Fibroblast of skin of left biceps (primary cell): ENCODE results near the gene GSTA1.
"Not testable (repeated sequence)": the region's sequence is repeated elsewhere in the genome, so short reads cannot be mapped to it uniquely, and the experiment has no call there.

Experiments used
- DNase-seq, 2 experiments: peaks; one replicate each; pipeline ENCODE4 v3.0.0-alpha.2; 2013; ENCODE audit warnings: low read depth in 2 of 2

Gene GSTA1

DNA sequence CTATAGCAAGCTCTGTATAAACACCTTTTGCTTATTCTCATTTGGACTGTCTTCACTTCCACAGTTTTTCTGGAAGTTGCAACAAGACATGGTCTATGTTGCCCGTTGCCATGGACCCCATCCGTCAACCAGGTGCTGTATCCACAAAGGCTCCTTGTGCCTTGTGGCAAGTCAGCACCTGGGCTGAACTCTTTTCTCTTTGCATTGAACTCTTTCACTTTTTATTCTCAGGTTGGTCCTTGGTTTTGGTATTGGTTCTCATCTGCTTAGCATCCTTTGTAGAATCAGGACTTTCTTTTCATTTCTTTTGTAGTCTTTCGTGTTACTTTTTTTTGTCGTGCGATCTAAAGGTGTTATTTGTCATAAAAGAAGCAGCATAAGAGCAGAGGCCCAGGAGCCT is 5.0 kb upstream of the GSTA1 start:
- DNase-seq: no peak

- DNase-seq: no peak
Measured at GRCh38 chr6:52802806-52803205, 810 bp downstream of the GSTA1 start.

DNA sequence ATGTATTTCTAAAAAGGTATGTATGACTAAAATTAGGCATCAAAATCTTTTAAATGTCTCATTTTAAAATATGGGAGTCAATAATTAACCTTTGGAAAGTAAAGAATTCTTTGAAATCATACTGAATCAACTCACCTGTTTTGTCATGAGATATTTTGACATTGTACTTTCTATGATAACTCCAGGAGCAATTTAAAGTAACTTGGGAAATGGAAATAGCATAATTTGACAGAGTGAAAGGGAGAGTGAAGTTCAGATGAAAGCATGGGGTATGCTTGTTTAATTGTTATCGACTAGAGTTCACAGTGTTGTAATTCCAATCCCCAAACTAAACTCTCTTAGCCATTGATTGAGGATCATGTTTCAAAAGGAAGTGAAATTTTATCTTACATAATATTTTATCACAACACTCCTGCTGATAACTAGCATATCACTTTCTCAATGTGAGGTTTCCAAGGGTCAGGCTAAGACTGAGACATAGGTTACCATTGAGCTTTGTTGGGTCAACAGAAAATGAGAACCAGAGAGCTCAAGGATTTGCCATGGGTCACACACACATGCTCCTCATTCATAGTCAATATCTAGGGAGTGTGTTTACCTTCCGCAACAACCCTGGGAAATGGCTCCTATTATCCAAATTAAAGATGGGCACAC is 2.3 kb downstream of the GSTA1 start:
- no peak for DNase-seq

DNA sequence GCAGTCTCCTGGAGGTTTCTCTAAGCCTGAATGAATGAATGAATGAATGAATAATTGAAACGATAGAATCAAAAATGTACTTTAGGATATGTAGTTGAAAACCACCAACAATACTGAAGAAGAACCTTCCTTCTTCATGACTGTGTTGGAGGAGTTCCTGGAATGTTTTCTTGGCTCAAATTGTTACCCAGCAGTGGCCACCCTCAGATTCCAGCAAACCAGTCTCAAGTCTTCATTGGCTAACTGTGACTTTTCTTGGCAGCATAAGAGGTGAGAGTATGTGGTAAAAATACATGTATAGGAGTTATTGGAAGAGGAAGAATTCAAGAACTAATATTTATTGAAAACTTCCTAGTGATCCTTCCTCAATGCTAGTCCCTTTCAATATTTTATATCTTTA is 4.3 kb downstream of the GSTA1 start:
- peak in 1 of 2 experiments; percentile 33 for DNase-seq

DNA sequence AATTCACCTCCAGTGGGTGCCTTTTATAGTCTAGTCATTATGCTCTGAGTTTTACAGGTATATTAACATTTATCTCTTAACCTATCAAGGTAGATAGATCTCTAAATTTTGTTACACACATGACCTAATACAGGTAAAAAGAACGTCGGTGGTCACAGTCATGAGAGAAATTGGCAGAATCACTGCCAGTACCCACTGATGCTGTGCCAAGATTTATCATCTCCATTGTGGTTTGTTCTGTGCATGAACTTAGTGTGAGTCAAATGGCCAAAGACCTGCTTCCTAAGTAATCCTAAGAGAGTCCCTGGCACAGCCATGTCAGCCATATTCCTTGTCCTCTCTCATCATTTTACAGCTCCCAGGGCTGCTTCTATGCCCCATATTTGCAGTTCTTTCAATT is 9.2 kb downstream of the GSTA1 start:
- not testable (repeated sequence) for DNase-seq

DNA sequence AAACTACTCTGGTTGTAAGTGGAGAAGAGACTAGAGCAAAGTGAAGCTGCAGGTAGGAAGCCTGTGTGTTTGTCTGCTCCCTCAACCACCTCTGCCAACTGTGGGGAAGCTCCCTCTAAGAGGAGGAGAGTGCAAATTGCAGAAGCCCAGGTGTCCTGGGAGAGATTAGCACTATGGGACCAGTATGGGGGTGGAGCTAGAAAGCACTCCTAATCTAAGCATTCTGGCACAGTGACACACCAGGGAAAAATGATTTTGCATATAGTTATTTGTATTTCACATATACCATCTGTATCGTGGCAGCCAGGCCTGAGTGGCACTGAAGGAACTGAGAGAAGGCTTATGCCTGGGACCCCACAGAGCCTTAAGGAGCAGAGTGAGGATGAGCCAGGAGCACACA is 12.8 kb downstream of the GSTA1 start:
- no peak for DNase-seq

DNA sequence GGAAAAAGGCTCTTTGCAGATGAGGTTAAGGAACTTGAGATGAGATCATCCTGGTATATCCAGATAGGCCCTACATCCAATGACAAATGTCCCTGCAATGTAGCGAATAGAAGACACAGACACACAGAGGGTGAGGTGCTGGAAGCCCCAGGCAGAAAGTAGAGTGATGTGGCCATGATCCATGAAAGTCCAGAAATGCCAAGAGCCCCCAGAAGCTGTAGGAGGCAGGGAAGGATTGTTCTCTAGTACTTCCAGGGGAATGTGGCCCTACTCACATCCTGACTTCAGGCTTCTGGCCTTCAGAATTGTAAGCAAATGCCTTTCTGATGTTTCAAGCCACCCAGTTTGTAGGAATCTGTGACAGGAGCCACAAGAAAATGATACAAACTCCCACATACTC is 14.0 kb downstream of the GSTA1 start:
- peak; percentile 2 to 11 for DNase-seq

GRCh38 chr6:52788478-52788877 is 15.1 kb downstream of the GSTA1 start:
- DNase-seq: no peak

GRCh38 chr6:52787917-52788316 is 15.7 kb downstream of the GSTA1 start:
- no peak for DNase-seq

- no peak for DNase-seq
Measured at GRCh38 chr6:52786249-52786956, 17.2 kb downstream of the GSTA1 start.

DNA sequence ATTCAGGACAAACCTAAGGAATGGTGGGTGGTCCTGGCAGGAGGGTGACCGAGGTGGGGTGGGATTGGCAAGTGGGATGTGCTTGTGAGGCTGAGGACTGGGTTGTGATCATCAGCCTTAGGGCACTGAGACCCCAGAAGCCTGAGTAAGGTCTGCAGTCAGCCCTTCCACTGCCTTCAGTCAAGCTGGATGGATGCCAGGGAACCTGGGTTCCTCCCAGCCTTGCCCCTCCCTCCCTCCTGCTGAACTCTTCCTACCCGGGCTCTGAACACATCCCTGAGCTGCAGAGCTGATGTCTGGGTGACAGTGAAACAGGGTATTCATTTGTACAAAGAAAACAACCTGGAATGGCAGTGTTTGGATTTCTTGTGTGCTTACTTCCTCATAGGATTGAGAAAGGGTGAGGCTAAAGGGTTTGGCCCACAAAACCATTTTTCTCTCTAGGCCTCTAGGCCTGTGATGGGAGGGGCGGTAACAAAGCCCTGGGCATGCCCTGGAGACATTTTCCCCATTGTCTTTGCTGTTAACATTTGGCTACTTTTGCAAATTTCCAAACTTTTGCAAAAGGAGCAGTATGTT is 20.8 kb downstream of the GSTA1 start:
- not testable (repeated sequence) for DNase-seq

GRCh38 chr6:52782209-52782608 is 21.4 kb downstream of the GSTA1 start:
- DNase-seq: not testable (repeated sequence)

- no peak for DNase-seq
Measured at GRCh38 chr6:52779237-52779636, 24.4 kb downstream of the GSTA1 start.

GRCh38 chr6:52776711-52777351 is 26.8 kb downstream of the GSTA1 start:
- not testable (repeated sequence) for DNase-seq

DNA sequence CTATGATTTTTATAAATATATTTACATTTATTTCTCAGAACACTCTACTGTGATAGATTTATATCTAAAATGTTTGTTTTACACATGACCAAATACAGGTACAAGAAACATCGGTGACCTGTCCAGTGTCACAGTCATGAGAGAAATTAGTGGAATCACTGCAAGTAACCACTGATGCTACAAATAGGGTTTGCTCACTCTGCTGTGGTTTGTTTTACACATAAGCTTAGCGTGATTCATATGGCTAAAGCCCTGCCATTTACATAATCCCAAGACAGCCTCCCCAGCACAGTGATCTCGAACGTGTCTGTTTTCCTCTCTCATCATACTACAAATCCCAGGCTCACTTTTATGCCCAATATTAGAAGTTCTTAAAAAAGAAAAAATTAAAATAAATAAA is 34.2 kb downstream of the GSTA1 start:
- peak in 1 of 2 experiments; percentile 1 for DNase-seq

DNA sequence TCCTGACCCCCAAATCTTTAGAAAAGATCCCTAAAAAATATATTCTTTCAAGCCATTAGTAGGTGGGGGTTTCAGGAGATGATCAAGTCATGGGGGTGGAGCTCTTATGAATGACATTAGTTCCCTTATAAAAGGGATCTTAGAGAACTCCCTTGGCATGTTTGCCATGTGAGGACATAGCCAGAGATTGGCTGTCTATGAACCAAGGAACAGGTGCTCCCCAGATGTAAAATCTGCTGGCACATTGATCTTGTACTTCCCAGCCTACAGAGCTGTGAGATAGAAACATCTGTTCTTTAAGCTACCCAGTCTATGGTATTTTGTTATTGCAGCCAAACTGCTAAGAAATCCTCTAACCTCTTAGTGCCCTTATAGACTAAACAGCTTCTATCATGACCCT is 36.0 kb downstream of the GSTA1 start:
- DNase-seq: not testable (repeated sequence)

DNA sequence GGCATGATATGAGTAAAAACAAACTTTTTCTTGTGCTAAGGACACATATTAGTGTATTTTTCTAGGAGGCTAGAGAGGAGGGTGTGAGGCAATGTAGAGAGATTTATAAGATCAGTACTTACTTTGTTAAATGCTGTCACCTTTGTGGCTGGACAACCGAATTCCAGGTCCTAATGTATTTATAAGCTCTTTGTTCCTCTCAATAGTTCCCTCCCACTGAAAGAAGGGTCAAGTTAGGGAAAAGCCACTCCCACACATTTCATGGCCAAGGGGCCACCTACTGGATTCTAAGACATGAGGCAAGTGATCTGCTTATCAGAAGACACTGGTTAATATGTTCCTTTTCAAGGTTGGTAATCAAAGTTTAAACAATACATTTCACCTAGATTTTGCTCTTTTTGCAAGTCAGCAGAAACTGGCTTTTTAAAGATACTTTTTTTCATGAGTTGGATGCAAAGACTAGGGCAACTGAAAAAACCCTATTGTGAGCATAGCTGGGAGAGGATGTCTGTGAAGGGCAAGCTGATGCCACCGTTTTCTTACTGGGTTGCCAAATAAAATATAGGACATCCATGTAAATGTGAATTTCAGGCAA is 40.2 kb downstream of the GSTA1 start, which contains the start of gene GSTA2:
Gene GSTA2, minus strand, starts transcription at position 154 of the 595 bp plus-strand sequence. CDS start 5,528 bp downstream, outside the sequence.
- DNase-seq: not testable (repeated sequence)

GRCh38 chr6:52761673-52762491 is 41.7 kb downstream of the GSTA1 start:
- not testable (repeated sequence) for DNase-seq

- DNase-seq: no peak
Measured at GRCh38 chr6:52760105-52760765, 43.4 kb downstream of the GSTA1 start.

- DNase-seq: no peak
Measured at GRCh38 chr6:52759085-52759484, 44.5 kb downstream of the GSTA1 start.
